SK-N-SH (cell line): ENCODE data around the gene CCRL2.

Experiments
- CHD2 ChIP-seq: fragments of 150-350 bp; IDR thresholded peaks from 2 replicates; pipeline ENCODE4 v1.6.1; 2018; ENCODE audit warnings: low read length; ENCODE audit not compliant: partially characterized antibody
- CTCF ChIP-seq: fragments of 200-600 bp; sonication (generic); IDR thresholded peaks from 2 replicates; pipeline ENCODE4 v1.6.1; 2017; ENCODE audit warnings: antibody characterized with exemption, mild to moderate bottlenecking, moderate library complexity
- EP300 ChIP-seq, 2 experiments: IDR thresholded peaks; 2 replicates each; pipeline versions ENCODE4 v1.4.0 to v1.6.1; 2012; ENCODE audit warnings: borderline replicate concordance in 1 of 2, low read depth in 1 of 2, low read length in 1 of 2
- FOXJ3 ChIP-seq: sonication (generic); formaldehyde crosslinking; IDR thresholded peaks from 2 replicates; pipeline ENCODE4 v1.5.1; 2020; ENCODE audit warnings: mild to moderate bottlenecking, missing genetic modification reagents
- GATA2 ChIP-seq: sonication (generic); formaldehyde crosslinking; IDR thresholded peaks from 2 replicates; pipeline ENCODE4 v1.5.0; 2020; ENCODE audit warnings: mild to moderate bottlenecking, missing genetic modification reagents
- MAX ChIP-seq: IDR thresholded peaks from 2 replicates; pipeline ENCODE4 v1.4.0; 2012; ENCODE audit warnings: low read depth
- MXI1 ChIP-seq: IDR thresholded peaks from 2 replicates; pipeline ENCODE4 v1.6.1; 2012; ENCODE audit warnings: mild to moderate bottlenecking, low read depth, low read length, improper control_type of control experiment
- POLR2AphosphoS5 ChIP-seq: IDR thresholded peaks from 2 replicates; pipeline ENCODE4 v1.6.1; 2012; ENCODE audit warnings: low read depth, low read length
- REST ChIP-seq: IDR thresholded peaks from 2 replicates; pipeline ENCODE4 v1.6.1; 2012; ENCODE audit warnings: mild to moderate bottlenecking, low read depth, low read length, moderate library complexity
- RFX5 ChIP-seq: IDR thresholded peaks from 2 replicates; pipeline ENCODE4 v1.6.1; 2012; ENCODE audit warnings: mild to moderate bottlenecking, improper control_type of control experiment, low read length
- SIN3A ChIP-seq: IDR thresholded peaks from 2 replicates; pipeline ENCODE4 v1.6.1; 2012; ENCODE audit warnings: low read depth, mild to moderate bottlenecking, low read length, moderate library complexity, borderline replicate concordance
- USF1 ChIP-seq: IDR thresholded peaks from 2 replicates; pipeline ENCODE4 v1.4.0; 2012; ENCODE audit warnings: low read depth, borderline replicate concordance
- YY1 ChIP-seq: IDR thresholded peaks from 2 replicates; pipeline ENCODE4 v1.4.0; 2012; ENCODE audit warnings: low read depth, mild to moderate bottlenecking
- ZBTB33 ChIP-seq: IDR thresholded peaks from 2 replicates; pipeline ENCODE4 v1.4.0; 2012; ENCODE audit warnings: low read depth, borderline replicate concordance

- TF ChIP-seq CTCF (no peak), GATA2 (no peak), SIN3A (no peak), CHD2 (no peak), USF1 (no peak), YY1 (no peak), FOXJ3 (no peak), POLR2AphosphoS5 (no peak), REST (no peak), MXI1 (no peak), ZBTB33 (no peak), RFX5 (no peak), MAX (no peak), EP300 (IDR thresholded peaks at IDR 0.05; ENCODE audit: borderline replicate concordance in 1 of 2, low read depth in 1 of 2, low read length in 1 of 2) (no peak)
Observed at GRCh38 chr3:46400000-46400734, 6.9 kb upstream of the CCRL2 start.
